Karpas-422 (cell line): ENCODE measurements around the gene LDB1. TPM values are rescaled to one million over a fixed set of nuclear protein-coding genes. Genes with fewer than 3 reads are reported as not detected.
A peak's percentile ranks its signal among the peaks of the same experiment; 100 is the strongest.

Experiments used
- DNase-seq: peaks from one replicate; pipeline ENCODE4 v3.0.0-alpha.2; 2015
- H2AFZ ChIP-seq: fragments of 200-600 bp; sonication (generic); 2 replicates; pipeline ENCODE4 v1.6.1; 2014; ENCODE audit warnings: antibody characterized with exemption, low read length, mixed read lengths
- H3K27ac ChIP-seq: fragments of 200-600 bp; sonication (generic); 2 replicates; pipeline ENCODE4 v1.5.1; 2014; ENCODE audit warnings: mild to moderate bottlenecking, low read length, moderate library complexity
- H3K27me3 ChIP-seq: fragments of 200-600 bp; sonication (generic); 2 replicates; pipeline ENCODE4 v1.6.1; 2014; ENCODE audit warnings: low read length, mixed read lengths
- H3K36me3 ChIP-seq: fragments of 200-600 bp; sonication (generic); 2 replicates; pipeline ENCODE4 v1.6.1; 2014; ENCODE audit warnings: low read length, mixed read lengths; ENCODE audit not compliant: insufficient read depth
- H3K4me1 ChIP-seq: fragments of 200-600 bp; sonication (generic); 2 replicates; pipeline ENCODE4 v1.6.1; 2014; ENCODE audit warnings: mild to moderate bottlenecking, low read length, mixed read lengths
- H3K4me2 ChIP-seq: fragments of 200-600 bp; sonication (generic); 2 replicates; pipeline ENCODE4 v1.6.1; 2014; ENCODE audit warnings: low read length, low read depth, mild to moderate bottlenecking; ENCODE audit not compliant: poor library complexity, severe bottlenecking
- H3K4me3 ChIP-seq: fragments of 200-600 bp; sonication (generic); 2 replicates; pipeline ENCODE4 v1.5.1; 2014; ENCODE audit warnings: mild to moderate bottlenecking, antibody characterized with exemption, low read length, mixed read lengths
- H3K79me2 ChIP-seq: fragments of 200-600 bp; sonication (generic); 2 replicates; pipeline ENCODE4 v1.6.1; 2014; ENCODE audit warnings: mild to moderate bottlenecking, low read length, mixed read lengths
- H3K9ac ChIP-seq: fragments of 200-600 bp; sonication (generic); 2 replicates; pipeline ENCODE4 v1.6.0; 2014; ENCODE audit warnings: low read length
- H3K9me2 ChIP-seq: fragments of 200-600 bp; sonication (generic), shearing (Covaris generic); replicated peaks from 2 replicates; pipeline ENCODE4 v1.6.0; 2014; ENCODE audit warnings: mild to moderate bottlenecking, low read length, moderate library complexity; ENCODE audit not compliant: insufficient read depth
- H3K9me3 ChIP-seq: fragments of 300-700, 200-600 bp; sonication (generic); 2 replicates; pipeline ENCODE4 v1.6.1; 2014; ENCODE audit warnings: low read length, mixed read lengths
- H4K20me1 ChIP-seq: fragments of 200-600 bp; sonication (generic); 2 replicates; pipeline ENCODE4 v1.6.1; 2014; ENCODE audit warnings: mild to moderate bottlenecking, antibody characterized with exemption, low read length, low read depth; ENCODE audit not compliant: insufficient read depth
- total RNA-seq: library from RNA; depleted of rRNA; stranded (reverse); fragments of >200 nt; shearing (Covaris generic); gene quantifications from 2 replicates; pipeline ENCODE4 v1.2.3, GENCODE V29; 2014; ENCODE audit warnings: low replicate concordance

The LDB1 gene
- total RNA-seq, 1 experiment from 2014 or later: 24.7 TPM

- H3K27me3 ChIP-seq: no peaks in the 10 kb centered on the region
- no peaks in the 10 kb centered on the region for H3K9me2 ChIP-seq
- H3K9ac ChIP-seq: peak overlapping the region; percentile 87
- H3K79me2 ChIP-seq: peaks cover 49% of the 10 kb centered on the region
- H2AFZ ChIP-seq: no peak overlapping the region
- peak; percentile 62 for DNase-seq
- H3K27ac ChIP-seq: peak overlapping the region; percentile 69
- peak overlapping the region; percentile 80 for H3K4me3 ChIP-seq
- H3K4me2 ChIP-seq: peak overlapping the region; percentile 84
- no peaks in the 10 kb centered on the region for H3K9me3 ChIP-seq
- peaks cover 52% of the 10 kb centered on the region for H3K4me1 ChIP-seq
- no peaks in the 10 kb centered on the region for H4K20me1 ChIP-seq
- no peaks in the 10 kb centered on the region for H3K36me3 ChIP-seq
These were observed 589 bp downstream of the LDB1 start for GRCh38 chr10:102119417-102120141.

- H3K36me3 ChIP-seq: no peaks in the 10 kb centered on the region
- no peaks in the 10 kb centered on the region for H3K9me3 ChIP-seq
- no peak overlapping the region for H2AFZ ChIP-seq
- H3K4me1 ChIP-seq: peaks cover 55% of the 10 kb centered on the region
- peak overlapping the region; percentile 69 for H3K27ac ChIP-seq
- H3K9me2 ChIP-seq: no peaks in the 10 kb centered on the region
- peaks cover 54% of the 10 kb centered on the region for H3K79me2 ChIP-seq
- H4K20me1 ChIP-seq: no peaks in the 10 kb centered on the region
- H3K4me2 ChIP-seq: peak overlapping the region; percentile 84
- H3K27me3 ChIP-seq: no peaks in the 10 kb centered on the region
- H3K9ac ChIP-seq: peak overlapping the region; percentile 87
- peak; percentile 67 for DNase-seq
- peak overlapping the region; percentile 80 for H3K4me3 ChIP-seq
These were observed 1.3 kb downstream of the LDB1 start for GRCh38 chr10:102118867-102119266.

GRCh38 chr10:102117391-102118159 lies 2.6 kb downstream of the LDB1 start:
- Histone ChIP-seq H3K9me2 (no peaks in the 10 kb centered on the region), H3K9me3 (no peaks in the 10 kb centered on the region), H3K4me3 (peak overlapping the region; percentile 80; the same call in 1 of the 2 replicates), H3K9ac (peak overlapping the region; percentile 87), H4K20me1 (no peaks in the 10 kb centered on the region), H3K36me3 (no peaks in the 10 kb centered on the region), H3K27ac (peak overlapping the region; percentile 69), H3K79me2 (peaks cover 67% of the 10 kb centered on the region), H3K4me2 (peak overlapping the region; percentile 84), H3K4me1 (peaks cover 66% of the 10 kb centered on the region), H2AFZ (no peak overlapping the region), H3K27me3 (no peaks in the 10 kb centered on the region)
- peak; percentile 57 for DNase-seq

GRCh38 chr10:102116656-102117055 lies 3.5 kb downstream of the LDB1 start:
- peak overlapping the region; percentile 87; the same call in 1 of the 2 replicates for H3K9ac ChIP-seq
- no peaks in the 10 kb centered on the region for H3K36me3 ChIP-seq
- H3K9me2 ChIP-seq: no peaks in the 10 kb centered on the region
- no peak overlapping the region for H2AFZ ChIP-seq
- peak overlapping the region; percentile 69; the same call in 1 of the 2 replicates for H3K27ac ChIP-seq
- H3K79me2 ChIP-seq: peaks cover 75% of the 10 kb centered on the region
- no peaks in the 10 kb centered on the region for H4K20me1 ChIP-seq
- no peak overlapping the region; the same call in 1 of the 2 replicates for H3K4me3 ChIP-seq
- no peaks in the 10 kb centered on the region for H3K9me3 ChIP-seq
- H3K4me1 ChIP-seq: peaks cover 66% of the 10 kb centered on the region
- H3K4me2 ChIP-seq: peak overlapping the region; percentile 84
- H3K27me3 ChIP-seq: no peaks in the 10 kb centered on the region
- DNase-seq: peak; percentile 39

GRCh38 chr10:102115775-102116174 lies 4.4 kb downstream of the LDB1 start:
- Histone ChIP-seq H3K36me3 (no peaks in the 10 kb centered on the region), H3K27me3 (no peaks in the 10 kb centered on the region), H3K79me2 (peaks cover 75% of the 10 kb centered on the region), H3K27ac (peak overlapping the region; percentile 67), H3K4me3 (peak overlapping the region; percentile 76; the same call in 1 of the 2 replicates), H3K9me3 (no peaks in the 10 kb centered on the region), H2AFZ (no peak overlapping the region), H3K4me2 (peak overlapping the region; percentile 76), H3K9ac (peak overlapping the region; percentile 79), H4K20me1 (no peaks in the 10 kb centered on the region), H3K9me2 (no peaks in the 10 kb centered on the region), H3K4me1 (peaks cover 59% of the 10 kb centered on the region)
- no peak for DNase-seq

- Histone ChIP-seq H3K4me1 (peaks cover 59% of the 10 kb centered on the region), H3K9me2 (no peaks in the 10 kb centered on the region), H3K9ac (peak overlapping the region; percentile 79), H3K4me2 (peak overlapping the region; percentile 76), H3K79me2 (peaks cover 75% of the 10 kb centered on the region), H3K27ac (peak overlapping the region; percentile 67), H2AFZ (no peak overlapping the region), H3K36me3 (no peaks in the 10 kb centered on the region), H4K20me1 (no peaks in the 10 kb centered on the region), H3K27me3 (no peaks in the 10 kb centered on the region), H3K4me3 (peak overlapping the region; percentile 76), H3K9me3 (no peaks in the 10 kb centered on the region)
- peak; percentile 89 for DNase-seq
These were observed 5.1 kb downstream of the LDB1 start for GRCh38 chr10:102114861-102115618.

- Histone ChIP-seq H2AFZ (no peak overlapping the region), H3K4me1 (peaks cover 56% of the 10 kb centered on the region), H3K4me2 (peak overlapping the region; percentile 76), H4K20me1 (no peaks in the 10 kb centered on the region), H3K79me2 (peaks cover 69% of the 10 kb centered on the region), H3K9ac (peak overlapping the region; percentile 79), H3K4me3 (peak overlapping the region; percentile 76), H3K9me2 (no peaks in the 10 kb centered on the region), H3K27me3 (no peaks in the 10 kb centered on the region), H3K36me3 (no peaks in the 10 kb centered on the region), H3K9me3 (no peaks in the 10 kb centered on the region), H3K27ac (peak overlapping the region; percentile 27; the same call in 1 of the 2 replicates)
- peak; percentile 40 for DNase-seq
These were observed 6.0 kb downstream of the LDB1 start for GRCh38 chr10:102113956-102114857.
